WTC11 (cell line): ENCODE results near the gene BOK. TPM values are rescaled to one million over a fixed set of nuclear protein-coding genes. Genes with fewer than 3 reads are reported as not detected.

ENCODE experiments used
- ATAC-seq: fragments of 200-7000 bp; cut with Tn5 transposase; 2 replicates; pipeline ENCODE4 v1.10.0; 2021; ENCODE audit warnings: mild to moderate bottlenecking, moderate library complexity
- CTCF ChIA-PET: fragments of 300-600 bp; sonication (Branson Sonifier 250); formaldehyde crosslinking; loops from one replicate; lab custom pipeline; 2021; ENCODE audit warnings: antibody characterized with exemption; lab: Charles Lee
- POLR2A ChIA-PET: fragments of 350-600 bp; sonication (Branson Sonifier 250); formaldehyde crosslinking; loops from one replicate; lab custom pipeline; 2021; ENCODE audit warnings: antibody characterized with exemption; lab: Charles Lee
- DNase-seq: peaks from one replicate; pipeline ENCODE4 v3.0.0; 2021; ENCODE audit warnings: low spot score
- H3K27ac Mint-ChIP-seq: 2 replicates; pipeline ENCODE4 v1.8.0; 2021; ENCODE audit warnings: mixed read lengths
- H3K27me3 Mint-ChIP-seq: 2 replicates; pipeline ENCODE4 v1.8.0; 2021; ENCODE audit warnings: low read depth, mild to moderate bottlenecking, moderate library complexity, mixed read lengths
- H3K36me3 Mint-ChIP-seq: 2 replicates; pipeline ENCODE4 v1.8.0; 2021; ENCODE audit warnings: mixed read lengths
- H3K4me1 Mint-ChIP-seq: 2 replicates; pipeline ENCODE4 v1.8.0; 2022; ENCODE audit warnings: mixed read lengths
- H3K4me3 Mint-ChIP-seq: 2 replicates; pipeline ENCODE4 v1.8.0; 2021; ENCODE audit warnings: mild to moderate bottlenecking, moderate library complexity, mixed read lengths
- H3K9me3 Mint-ChIP-seq: 2 replicates; pipeline ENCODE4 v1.8.0; 2021; ENCODE audit warnings: mixed read lengths
- ATF2 ChIP-seq: sonication (generic); formaldehyde crosslinking; IDR thresholded peaks from 2 replicates; pipeline ENCODE4 v1.8.1; 2022; ENCODE audit warnings: low read depth, missing genetic modification reagents, borderline replicate concordance
- ATF6 ChIP-seq: sonication (generic); formaldehyde crosslinking; IDR thresholded peaks from 2 replicates; pipeline ENCODE4 v1.8.1; 2023; ENCODE audit warnings: mild to moderate bottlenecking, missing genetic modification reagents
- CBFB ChIP-seq: sonication (generic); formaldehyde crosslinking; IDR thresholded peaks from 2 replicates; pipeline ENCODE4 v1.8.1; 2022; ENCODE audit warnings: mild to moderate bottlenecking, low read depth, missing genetic modification reagents
- CREM ChIP-seq: sonication (generic); formaldehyde crosslinking; IDR thresholded peaks from 2 replicates; pipeline ENCODE4 v1.8.1; 2022; ENCODE audit warnings: mild to moderate bottlenecking, missing genetic modification reagents, moderate library complexity
- ESRRA ChIP-seq: sonication (generic); formaldehyde crosslinking; IDR thresholded peaks from 2 replicates; pipeline ENCODE4 v1.8.1; 2022; ENCODE audit warnings: mild to moderate bottlenecking, missing genetic modification reagents, borderline replicate concordance
- ETV6 ChIP-seq: sonication (generic); formaldehyde crosslinking; IDR thresholded peaks from 2 replicates; pipeline ENCODE4 v1.8.1; 2022; ENCODE audit warnings: mild to moderate bottlenecking, missing genetic modification reagents
- IRF1 ChIP-seq: sonication (generic); formaldehyde crosslinking; IDR thresholded peaks from 2 replicates; pipeline ENCODE4 v1.8.0; 2023; ENCODE audit warnings: missing genetic modification reagents
- JAZF1 ChIP-seq: fragments of 250-450 bp; sonication (Bioruptor Pico); IDR thresholded peaks from 2 replicates; pipeline ENCODE4 v1.9.0; 2021; ENCODE audit warnings: moderate library complexity, mild to moderate bottlenecking, inconsistent platforms
- JUN ChIP-seq: sonication (generic); formaldehyde crosslinking; IDR thresholded peaks from 2 replicates; pipeline ENCODE4 v1.8.0; 2023; ENCODE audit warnings: mild to moderate bottlenecking, missing genetic modification reagents
- MAX ChIP-seq: sonication (generic); formaldehyde crosslinking; IDR thresholded peaks from 2 replicates; pipeline ENCODE4 v1.8.0; 2022; ENCODE audit warnings: mild to moderate bottlenecking, missing genetic modification reagents
- RORB ChIP-seq: fragments of 250-450 bp; sonication (Bioruptor Pico); IDR thresholded peaks from 2 replicates; pipeline ENCODE4 v1.9.0; 2021; ENCODE audit warnings: mild to moderate bottlenecking
- TCF7 ChIP-seq: sonication (generic); formaldehyde crosslinking; IDR thresholded peaks from 2 replicates; pipeline ENCODE4 v1.8.0; 2022; ENCODE audit warnings: mild to moderate bottlenecking, low read depth, missing genetic modification reagents, moderate library complexity
- ZNF232 ChIP-seq: sonication (generic); formaldehyde crosslinking; IDR thresholded peaks from 2 replicates; pipeline ENCODE4 v1.8.0; 2022; ENCODE audit warnings: mild to moderate bottlenecking, missing genetic modification reagents
- ZNF263 ChIP-seq: sonication (generic); formaldehyde crosslinking; IDR thresholded peaks from 2 replicates; pipeline ENCODE4 v1.8.1; 2022; ENCODE audit warnings: low read depth, mild to moderate bottlenecking, moderate library complexity, missing genetic modification reagents
- ZNF281 ChIP-seq: sonication (generic); formaldehyde crosslinking; IDR thresholded peaks from 2 replicates; pipeline ENCODE4 v1.8.0; 2023; ENCODE audit warnings: mild to moderate bottlenecking, missing genetic modification reagents
- ZNF512 ChIP-seq: sonication (generic); formaldehyde crosslinking; IDR thresholded peaks from 2 replicates; pipeline ENCODE4 v1.8.1; 2022; ENCODE audit warnings: missing genetic modification reagents, borderline replicate concordance
- ZNF532 ChIP-seq: fragments of 250-450 bp; sonication (Bioruptor Pico); IDR thresholded peaks from 2 replicates; pipeline ENCODE4 v1.9.0; 2021; ENCODE audit warnings: mild to moderate bottlenecking, borderline replicate concordance
- ZNF671 ChIP-seq: fragments of 250-450 bp; sonication (Bioruptor Pico); IDR thresholded peaks from 2 replicates; pipeline ENCODE4 v1.8.0; 2021; ENCODE audit warnings: mild to moderate bottlenecking
- total RNA-seq: library from RNA; stranded (reverse); gene quantifications from 3 replicates; pipeline ENCODE4 v1.2.3, GENCODE V29; 2021

BOK gene
- total RNA-seq, 1 experiment from 2014 or later, result 39.4 TPM

GRCh38 chr2:241558532-241559322 lies at the start of gene BOK (continued):
- TF ChIP-seq ZNF281 (CRISPR knock-in tag) (0 out of 2 replicates have a peak, but pooled peaks have one; percentile 30), ETV6 (0 out of 2 replicates have a peak, but pooled peaks have one; percentile 20), CBFB (CRISPR knock-in tag) (no peak)
- TF ChIP-seq, all 79 proteins: peak for 9

- ATAC-seq (peak; percentile 1; the same call in 1 of the 2 replicates), DNase-seq (peak; percentile 40)
- Mint-ChIP-seq H3K4me1 (peaks cover 17% of the 10 kb centered on the region), H3K27ac (peak overlapping the region; percentile 36; the same call in 1 of the 2 replicates), H3K27me3 (peaks cover 24% of the 10 kb centered on the region), H3K9me3 (0 out of 2 replicates have a peak, but pooled peaks cover 3% of the 10 kb centered on the region), H3K36me3 (no peaks in the 10 kb centered on the region), H3K4me3 (peak overlapping the region; percentile 74)
- CTCF ChIA-PET, result no interaction called here
- POLR2A ChIA-PET, result no interaction called here
- TF ChIP-seq MAX (CRISPR knock-in tag) (no peak), ZNF532 (no peak), ZNF232 (CRISPR knock-in tag) (no peak), IRF1 (CRISPR knock-in tag) (no peak), ZNF671 (CRISPR knock-in tag) (no peak), CREM (no peak), TCF7 (no peak), JUN (no peak), RORB (CRISPR knock-in tag) (no peak)
These were observed 49.3 kb upstream of the BOK start for GRCh38 chr2:241509155-241509784.

- 0 out of 2 replicates have a peak, but pooled peaks cover 3% of the 10 kb centered on the region for H3K9me3 Mint-ChIP-seq
- TF ChIP-seq ATF6 (CRISPR knock-in tag) (no peak), ATF2 (CRISPR knock-in tag) (no peak), JAZF1 (CRISPR knock-in tag) (no peak), ZNF512 (no peak), ESRRA (CRISPR knock-in tag) (no peak), ZNF263 (CRISPR knock-in tag) (no peak)
These were observed 47.3 kb upstream of the BOK start for GRCh38 chr2:241511091-241511741.

More at GRCh38 chr2:241511091-241511741, 47.3 kb upstream of the BOK start:
- ATAC-seq (no peak), DNase-seq (no peak)
- Mint-ChIP-seq H3K4me3 (no peak overlapping the region), H3K36me3 (no peaks in the 10 kb centered on the region), H3K27me3 (peaks cover 24% of the 10 kb centered on the region), H3K27ac (no peak overlapping the region), H3K4me1 (peaks cover 14% of the 10 kb centered on the region)
- ChIA-PET CTCF (no interaction called here), POLR2A (no interaction called here)
